H1 (cell line): ENCODE measurements around the gene LCAT. TPM values are rescaled to one million over a fixed set of nuclear protein-coding genes. Genes with fewer than 3 reads are reported as not detected.
A peak's percentile ranks its signal among the peaks of the same experiment; 100 is the strongest.

Experiments used
- BRCA1 ChIP-seq: IDR thresholded peaks from 2 replicates; pipeline ENCODE4 v1.6.1; 2012; ENCODE audit warnings: low read depth, low read length, improper control_type of control experiment
- FOSL1 ChIP-seq: IDR thresholded peaks from 2 replicates; pipeline ENCODE4 v1.6.1; 2011; ENCODE audit warnings: mild to moderate bottlenecking, low read depth, low read length, moderate library complexity; ENCODE audit not compliant: insufficient read depth
- HDAC6 ChIP-seq: IDR thresholded peaks from one replicate; pipeline ENCODE4 v1.7.1; 2012; ENCODE audit warnings: low read depth, mild to moderate bottlenecking, inconsistent platforms, low read length, moderate library complexity
- JUND ChIP-seq: IDR thresholded peaks from 2 replicates; pipeline ENCODE4 v1.6.1; 2011; ENCODE audit warnings: mild to moderate bottlenecking, improper control_type of control experiment, low read length
- KDM1A ChIP-seq: fragments of 200-600, 300-600 bp; sonication (generic); IDR thresholded peaks from 2 replicates; pipeline ENCODE4 v1.7.1; 2016; ENCODE audit warnings: mild to moderate bottlenecking, low read length, borderline replicate concordance
- MAFK ChIP-seq: IDR thresholded peaks from 2 replicates; pipeline ENCODE4 v1.6.1; 2012; ENCODE audit warnings: low read depth, mild to moderate bottlenecking, improper control_type of control experiment, low read length
- POLR2AphosphoS5 ChIP-seq: IDR thresholded peaks from 2 replicates; pipeline ENCODE4 v1.6.1; 2011; ENCODE audit warnings: low read depth, low read length
- RBBP5 ChIP-seq: IDR thresholded peaks from 2 replicates; pipeline ENCODE4 v1.7.1; 2012; ENCODE audit warnings: low read depth, mild to moderate bottlenecking, inconsistent platforms, low read length, moderate library complexity, borderline replicate concordance
- RFX5 ChIP-seq: IDR thresholded peaks from 2 replicates; pipeline ENCODE4 v1.6.1; 2011; ENCODE audit warnings: low read depth, low read length, improper control_type of control experiment, borderline replicate concordance
- RNF2 ChIP-seq: fragments of 200-900, 300-1000 bp; sonication (generic); IDR thresholded peaks from 2 replicates; pipeline ENCODE4 v1.7.1; 2016; ENCODE audit warnings: borderline replicate concordance, low read depth, mild to moderate bottlenecking, antibody characterized with exemption, low read length; ENCODE audit not compliant: poor library complexity, severe bottlenecking; ENCODE audit errors: missing control alignments
- SIN3A ChIP-seq, 2 experiments: IDR thresholded peaks in 1 of 2; conservative IDR thresholded peaks in 1 of 2; 2 replicates each; pipeline ENCODE4 v1.6.1; 2011 to 2012; ENCODE audit warnings: low read length in 2 of 2, improper control_type of control experiment in 1 of 2, low read depth in 1 of 2, mild to moderate bottlenecking in 1 of 2
- ZNF274 ChIP-seq: IDR thresholded peaks from 2 replicates; pipeline ENCODE4 v1.7.0; 2012; ENCODE audit warnings: low read length, borderline replicate concordance; ENCODE audit errors: extremely low read depth
- polyA plus RNA-seq, 7 experiments: library from polyadenylated mRNA; depleted of rRNA in 3 of 7; stranded (reverse) in 5 of 7; unstranded in 2 of 7; fragments of >200 nt in 5 of 7; fragments of 200-250 nt in 2 of 7; gene quantifications; 1 replicate in 5 of 7; 2 replicates in 1 of 7; 4 replicates in 1 of 7; pipeline versions ENCODE4 v1.2.1 to v1.2.3, GENCODE V29; 2011 to 2013; ENCODE audit warnings: missing spikeins in 2 of 7, mixed read lengths in 2 of 7
- total RNA-seq: library from RNA; stranded (reverse); fragmentation: NEBNext Ultra II Directional; extraction: Animal tissue kit (Norgen Biotek cat#: 25700); gene quantifications from 2 replicates; pipeline ENCODE4 v1.2.1, GENCODE V29; 2021
- TF ChIP-seq, protein P1 (sequence below): IDR thresholded peaks from 2 replicates; pipeline ENCODE4 v1.6.1; 2011; ENCODE audit warnings: low read depth, mild to moderate bottlenecking, low read length; ENCODE audit not compliant: insufficient read depth
- TF ChIP-seq, protein P2 (sequence below), 3 experiments: IDR thresholded peaks; 1 replicate in 2 of 3; 2 replicates in 1 of 3; pipeline versions ENCODE4 v1.5.1 to v1.6.1; 2011; ENCODE audit warnings: low read length in 3 of 3, mild to moderate bottlenecking in 3 of 3, inconsistent platforms in 2 of 3, low read depth in 1 of 3, moderate library complexity in 1 of 3; ENCODE audit not compliant: insufficient read depth in 1 of 3; ENCODE audit errors: control extremely low read depth in 1 of 3
- TF ChIP-seq, protein P3 (sequence below): IDR thresholded peaks from 2 replicates; pipeline ENCODE4 v1.6.1; 2012; ENCODE audit warnings: inconsistent platforms

Gene LCAT
- total and polyA plus RNA-seq, 2 of the 8 experiments (the other 6 are each of a cell fraction or from before 2014, with no cell fraction given), result 9.4 to 19.6 TPM

DNA sequence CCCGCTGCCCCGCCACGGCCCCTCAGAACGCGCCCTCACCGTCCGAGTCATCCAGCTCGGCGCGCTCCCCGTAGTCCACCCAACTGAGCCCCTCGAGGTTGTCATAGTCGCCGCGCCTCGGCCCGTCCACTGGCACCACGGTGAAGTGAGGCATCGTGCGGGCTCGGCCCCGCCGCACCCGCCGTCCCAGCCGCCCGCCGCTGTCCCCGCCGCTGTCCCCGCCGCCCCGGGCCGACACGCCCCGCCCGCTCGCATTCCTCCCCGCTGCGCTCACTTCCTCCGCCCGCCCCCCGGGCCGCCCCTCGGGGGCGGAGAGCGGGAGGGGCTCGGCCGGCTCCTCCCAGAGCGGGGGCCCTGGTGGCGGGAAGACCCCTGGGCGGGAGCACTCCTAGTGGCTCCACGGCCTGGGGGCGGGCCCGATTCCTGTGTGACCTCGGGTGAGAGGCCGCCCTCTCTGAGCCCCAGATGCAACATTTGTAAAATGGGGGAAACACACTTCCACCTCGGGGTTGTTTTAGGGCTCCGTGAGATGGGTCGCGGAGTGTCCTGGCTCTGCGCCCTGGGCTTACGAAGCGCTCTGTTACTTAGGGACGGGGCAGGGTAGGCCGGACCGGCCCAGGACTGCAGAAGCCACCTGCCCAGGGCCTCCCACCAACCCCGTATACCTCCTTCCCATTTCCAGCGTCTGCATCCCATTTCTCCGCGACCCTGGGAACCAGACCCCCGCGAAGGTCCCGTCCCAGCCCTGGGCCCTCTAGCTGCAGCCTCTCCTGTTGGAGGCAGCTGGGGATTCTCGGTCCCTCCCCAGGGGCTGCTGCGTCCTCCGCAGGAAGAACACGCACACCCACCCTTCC lies 24.7 kb upstream of the LCAT start, which contains the start of gene SLC12A4 (continued):
- TF ChIP-seq FOSL1, result no peak
- TF ChIP-seq SIN3A (conservative IDR thresholded peaks at IDR 0.05 in 1 of 2, IDR thresholded peaks at IDR 0.05 in 1 of 2; ENCODE audit: low read depth in 1 of 2, low read length in 2 of 2), result 0 out of 4 replicates have a peak, but pooled peaks of 1 of the 2 experiments have one; percentile 61
- TF ChIP-seq KDM1A, result peak; percentile 98
- no peak for TF ChIP-seq MAFK
- TF ChIP-seq RFX5, result no peak
- no peak for TF ChIP-seq HDAC6
- TF ChIP-seq RBBP5, result no peak
- TF ChIP-seq BRCA1, result no peak
- TF ChIP-seq POLR2AphosphoS5, result no peak
- TF ChIP-seq, protein P1, sequence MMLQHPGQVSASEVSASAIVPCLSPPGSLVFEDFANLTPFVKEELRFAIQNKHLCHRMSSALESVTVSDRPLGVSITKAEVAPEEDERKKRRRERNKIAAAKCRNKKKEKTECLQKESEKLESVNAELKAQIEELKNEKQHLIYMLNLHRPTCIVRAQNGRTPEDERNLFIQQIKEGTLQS, result no peak
- TF ChIP-seq JUND, result no peak
- no peak for TF ChIP-seq ZNF274
- no peak for TF ChIP-seq RNF2
- TF ChIP-seq, protein P2, sequence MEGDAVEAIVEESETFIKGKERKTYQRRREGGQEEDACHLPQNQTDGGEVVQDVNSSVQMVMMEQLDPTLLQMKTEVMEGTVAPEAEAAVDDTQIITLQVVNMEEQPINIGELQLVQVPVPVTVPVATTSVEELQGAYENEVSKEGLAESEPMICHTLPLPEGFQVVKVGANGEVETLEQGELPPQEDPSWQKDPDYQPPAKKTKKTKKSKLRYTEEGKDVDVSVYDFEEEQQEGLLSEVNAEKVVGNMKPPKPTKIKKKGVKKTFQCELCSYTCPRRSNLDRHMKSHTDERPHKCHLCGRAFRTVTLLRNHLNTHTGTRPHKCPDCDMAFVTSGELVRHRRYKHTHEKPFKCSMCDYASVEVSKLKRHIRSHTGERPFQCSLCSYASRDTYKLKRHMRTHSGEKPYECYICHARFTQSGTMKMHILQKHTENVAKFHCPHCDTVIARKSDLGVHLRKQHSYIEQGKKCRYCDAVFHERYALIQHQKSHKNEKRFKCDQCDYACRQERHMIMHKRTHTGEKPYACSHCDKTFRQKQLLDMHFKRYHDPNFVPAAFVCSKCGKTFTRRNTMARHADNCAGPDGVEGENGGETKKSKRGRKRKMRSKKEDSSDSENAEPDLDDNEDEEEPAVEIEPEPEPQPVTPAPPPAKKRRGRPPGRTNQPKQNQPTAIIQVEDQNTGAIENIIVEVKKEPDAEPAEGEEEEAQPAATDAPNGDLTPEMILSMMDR (IDR thresholded peaks at IDR 0.05; ENCODE audit: control extremely low read depth in 1 of 3, insufficient read depth in 1 of 3, low read depth in 1 of 3, low read length in 3 of 3), result no peak
- TF ChIP-seq, protein P3, sequence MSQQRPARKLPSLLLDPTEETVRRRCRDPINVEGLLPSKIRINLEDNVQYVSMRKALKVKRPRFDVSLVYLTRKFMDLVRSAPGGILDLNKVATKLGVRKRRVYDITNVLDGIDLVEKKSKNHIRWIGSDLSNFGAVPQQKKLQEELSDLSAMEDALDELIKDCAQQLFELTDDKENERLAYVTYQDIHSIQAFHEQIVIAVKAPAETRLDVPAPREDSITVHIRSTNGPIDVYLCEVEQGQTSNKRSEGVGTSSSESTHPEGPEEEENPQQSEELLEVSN, result peak; percentile 16; the same call in 1 of the 2 replicates
- TF ChIP-seq, all 59 proteins: peak for 7
